Gastrocnemius medialis (tissue), 4 donors: ENCODE data around the gene SLC35E2B.
"Not testable (repeated sequence)": the region's sequence is repeated elsewhere in the genome, so short reads cannot be mapped to it uniquely, and the experiment has no call there.

Experiments
- CTCF ChIP-seq, 5 experiments: fragments of 450-650 bp in 3 of 5; fragments of 200-600 bp in 2 of 5; sonication (generic) in 2 of 5; IDR thresholded peaks in 4 of 5; conservative IDR thresholded peaks in 1 of 5; 1 replicate in 4 of 5; 2 replicates in 1 of 5; pipeline ENCODE4 v1.5.1; 2016 to 2019; ENCODE audit warnings: antibody characterized with exemption in 5 of 5, mild to moderate bottlenecking in 3 of 5, moderate library complexity in 3 of 5
- POLR2A ChIP-seq, 2 donors: fragments of 450-650 bp; IDR thresholded peaks; one replicate each; pipeline ENCODE4 v1.6.1; 2017; ENCODE audit warnings: antibody characterized with exemption in 2 of 2, mild to moderate bottlenecking in 2 of 2, moderate library complexity in 2 of 2

- TF ChIP-seq CTCF (IDR thresholded peaks at IDR 0.05 in 4 of 5, conservative IDR thresholded peaks at IDR 0.05 in 1 of 5); POLR2A (IDR thresholded peaks at IDR 0.05): not testable (repeated sequence)
Observed at GRCh38 chr1:1636621-1637478, 55.7 kb downstream of the SLC35E2B start.
